GM12878 (cell line): ENCODE results near the gene UNC119B. TPM values are rescaled to one million over a fixed set of nuclear protein-coding genes. Genes with fewer than 3 reads are reported as not detected.
A peak's percentile ranks its signal among the peaks of the same experiment; 100 is the strongest.

Experiments used
- ASH2L ChIP-seq: fragments of 300-600, 200-600 bp; sonication (generic); IDR thresholded peaks from 2 replicates; pipeline ENCODE4 v1.6.1; 2017; ENCODE audit warnings: low read depth, mild to moderate bottlenecking, borderline replicate concordance
- BRCA1 ChIP-seq: IDR thresholded peaks from 2 replicates; pipeline ENCODE4 v1.6.1; 2011; ENCODE audit warnings: low read depth, low read length, improper control_type of control experiment
- CREM ChIP-seq: IDR thresholded peaks from 2 replicates; pipeline ENCODE4 v1.6.1; 2014; ENCODE audit warnings: antibody characterized with exemption, low read depth
- DPF2 ChIP-seq: fragments of 450-650 bp; IDR thresholded peaks from 2 replicates; pipeline ENCODE4 v1.6.1; 2017; ENCODE audit warnings: mild to moderate bottlenecking
- EGR1 ChIP-seq, 2 experiments: IDR thresholded peaks; 1 replicate in 1 of 2; 2 replicates in 1 of 2; pipeline ENCODE4 v1.6.1; 2011 to 2012; ENCODE audit warnings: low read depth in 2 of 2, low read length in 2 of 2, borderline replicate concordance in 1 of 2, mild to moderate bottlenecking in 1 of 2, moderate library complexity in 1 of 2
- EZH2 ChIP-seq: IDR thresholded peaks from 2 replicates; pipeline ENCODE4 v1.6.1; 2012; ENCODE audit warnings: low read depth, mild to moderate bottlenecking, control low read depth, inconsistent platforms, low read length, borderline replicate concordance; ENCODE audit not compliant: control insufficient read depth
- GABPA ChIP-seq: IDR thresholded peaks from 2 replicates; pipeline ENCODE4 v1.6.1; 2014; ENCODE audit warnings: antibody characterized with exemption, low read depth, mild to moderate bottlenecking, inconsistent platforms
- GATAD2B ChIP-seq: fragments of 450-650 bp; conservative IDR thresholded peaks from 2 replicates; pipeline ENCODE4 v1.6.1; 2017; ENCODE audit warnings: low read depth, mild to moderate bottlenecking, moderate library complexity
- HDAC2 ChIP-seq: fragments of 200-600 bp; sonication (generic); IDR thresholded peaks from 2 replicates; pipeline ENCODE4 v1.6.1; 2017
- HDGF ChIP-seq: fragments of 450-650 bp; IDR thresholded peaks from 2 replicates; pipeline ENCODE4 v1.6.1; 2016; ENCODE audit warnings: antibody characterized with exemption
- IKZF1 ChIP-seq: fragments of 450-650 bp; conservative IDR thresholded peaks from 2 replicates; pipeline ENCODE4 v1.6.1; 2017; ENCODE audit warnings: antibody characterized with exemption, mild to moderate bottlenecking
- JUND ChIP-seq: IDR thresholded peaks from 2 replicates; pipeline ENCODE4 v1.6.1; 2012; ENCODE audit warnings: low read depth, mild to moderate bottlenecking, low read length, improper control_type of control experiment, moderate library complexity
- KDM1A ChIP-seq: fragments of 200-600 bp; sonication (generic); IDR thresholded peaks from 2 replicates; pipeline ENCODE4 v1.6.1; 2016; ENCODE audit warnings: borderline replicate concordance
- NFYB ChIP-seq: IDR thresholded peaks from 2 replicates; pipeline ENCODE4 v1.6.1; 2011; ENCODE audit warnings: low read depth, mild to moderate bottlenecking, low read length, improper control_type of control experiment, moderate library complexity; ENCODE audit not compliant: insufficient read depth
- NR2F1 ChIP-seq: fragments of 450-650 bp; conservative IDR thresholded peaks from 2 replicates; pipeline ENCODE4 v1.6.1; 2017; ENCODE audit warnings: mild to moderate bottlenecking
- NRF1 ChIP-seq: conservative IDR thresholded peaks from 2 replicates; pipeline ENCODE4 v1.6.1; 2011; ENCODE audit warnings: mild to moderate bottlenecking, low read depth, low read length, improper control_type of control experiment
- PAX5 ChIP-seq: IDR thresholded peaks from 2 replicates; pipeline ENCODE4 v1.6.1; 2011; ENCODE audit warnings: low read depth, low read length, borderline replicate concordance
- POLR2A ChIP-seq: IDR thresholded peaks from 2 replicates; pipeline ENCODE4 v1.6.1; 2011; ENCODE audit warnings: low read depth, mild to moderate bottlenecking, low read length
- RAD51 ChIP-seq: fragments of 450-650 bp; IDR thresholded peaks from 2 replicates; pipeline ENCODE4 v1.6.1; 2016; ENCODE audit warnings: moderate library complexity, mild to moderate bottlenecking, inconsistent platforms
- RBBP5 ChIP-seq: fragments of 200-600 bp; sonication (generic); conservative IDR thresholded peaks from 2 replicates; pipeline ENCODE4 v1.6.1; 2016
- RCOR1 ChIP-seq: conservative IDR thresholded peaks from 2 replicates; pipeline ENCODE4 v1.6.1; 2012; ENCODE audit warnings: low read depth, low read length, improper control_type of control experiment
- RELA ChIP-seq: fragments of 450-650 bp; IDR thresholded peaks from 2 replicates; pipeline ENCODE4 v1.8.0; 2014; ENCODE audit warnings: borderline replicate concordance; ENCODE audit not compliant: partially characterized antibody
- SMARCA5 ChIP-seq: fragments of 450-650 bp; IDR thresholded peaks from 2 replicates; pipeline ENCODE4 v1.6.1; 2017; ENCODE audit warnings: mild to moderate bottlenecking
- SREBF2 ChIP-seq: IDR thresholded peaks from 2 replicates; pipeline ENCODE4 v1.6.1; 2012; ENCODE audit warnings: mild to moderate bottlenecking, low read length
- STAT3 ChIP-seq: IDR thresholded peaks from 2 replicates; pipeline ENCODE4 v1.6.1; 2011; ENCODE audit warnings: low read depth, low read length, improper control_type of control experiment
- SUPT20H ChIP-seq: IDR thresholded peaks from 2 replicates; pipeline ENCODE4 v1.6.1; 2011; ENCODE audit warnings: low read depth, mild to moderate bottlenecking, low read length, moderate library complexity, borderline replicate concordance; ENCODE audit not compliant: control insufficient read depth
- polyA plus RNA-seq, 11 experiments: library from polyadenylated mRNA; depleted of rRNA in 4 of 11; unstranded in 6 of 11; stranded (reverse) in 5 of 11; fragments of >200 nt; fragmentation: Nextera tagmentation in 4 of 11; fragmentation: Illumina TruSeq in 1 of 11; extraction: Ambion mirVana in 4 of 11; extraction: Trizol in 1 of 11; gene quantifications; 1 replicate in 1 of 11; 2 replicates in 10 of 11; pipeline versions ENCODE4 v1.2.1 to v1.2.3, GENCODE V29; 2011 to 2016; ENCODE audit warnings: inconsistent platforms in 2 of 11, missing spikeins in 2 of 11, low read depth in 1 of 11
- total RNA-seq, 4 experiments: library from RNA; depleted of rRNA in 3 of 4; stranded (reverse); fragments of >200 nt in 3 of 4; fragmentation: Illumina TruSeq in 1 of 4; extraction: Trizol in 1 of 4; gene quantifications; 2 replicates each; pipeline versions ENCODE4 v1.2.1 to v1.2.3, GENCODE V29; 2013 to 2021
- TF ChIP-seq, protein P1 (sequence below): fragments of 450-650 bp; IDR thresholded peaks from 2 replicates; pipeline ENCODE4 v1.6.1; 2017; ENCODE audit warnings: borderline replicate concordance
- TF ChIP-seq, protein P2 (sequence below): fragments of 450-650 bp; IDR thresholded peaks from 2 replicates; pipeline ENCODE4 v1.6.1; 2016; ENCODE audit warnings: mild to moderate bottlenecking
- TF ChIP-seq, protein P3 (sequence below): IDR thresholded peaks from 2 replicates; pipeline ENCODE4 v1.6.1; 2012; ENCODE audit warnings: low read depth, low read length, improper control_type of control experiment
- TF ChIP-seq, protein P4 (sequence below), 3 experiments: IDR thresholded peaks in 2 of 3; conservative IDR thresholded peaks in 1 of 3; 2 replicates each; pipeline ENCODE4 v1.5.1; 2011; ENCODE audit warnings: low read depth in 3 of 3, low read length in 3 of 3, mild to moderate bottlenecking in 3 of 3, control low read depth in 2 of 3, moderate library complexity in 2 of 3, inconsistent platforms in 1 of 3, mixed read lengths in 1 of 3; ENCODE audit not compliant: control insufficient read depth in 2 of 3, insufficient read depth in 1 of 3; ENCODE audit errors: extremely low read depth in 1 of 3

Gene UNC119B
- total and polyA plus RNA-seq, 10 of the 15 experiments (the other 5 are each of a cell fraction or from before 2014, with no cell fraction given) = 4.3 to 31.5 (median 10.5) TPM

DNA sequence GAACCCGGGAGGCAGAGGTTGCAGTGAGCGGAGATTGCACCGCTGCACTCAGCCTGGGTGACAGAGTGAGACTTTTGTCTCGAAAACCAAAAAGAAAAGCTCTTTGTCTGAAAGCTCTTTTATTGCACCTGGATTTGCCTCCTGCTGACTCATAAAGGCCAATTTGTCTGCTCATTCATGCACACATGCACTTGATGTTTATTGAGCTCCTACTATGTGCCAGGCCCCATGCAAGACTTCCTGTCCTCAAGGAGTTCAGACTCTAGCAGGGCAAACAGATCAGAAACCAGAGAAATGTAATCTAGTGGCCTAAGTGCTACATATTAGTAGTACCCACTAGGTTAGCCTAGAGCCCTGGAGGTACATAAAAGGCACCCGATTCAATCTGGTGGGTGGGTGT, 39.6 kb upstream of the UNC119B start (continued):
- TF ChIP-seq NR2F1 = no peak
- no peak for TF ChIP-seq NFYB
- no peak for TF ChIP-seq RELA
- TF ChIP-seq, protein P1, sequence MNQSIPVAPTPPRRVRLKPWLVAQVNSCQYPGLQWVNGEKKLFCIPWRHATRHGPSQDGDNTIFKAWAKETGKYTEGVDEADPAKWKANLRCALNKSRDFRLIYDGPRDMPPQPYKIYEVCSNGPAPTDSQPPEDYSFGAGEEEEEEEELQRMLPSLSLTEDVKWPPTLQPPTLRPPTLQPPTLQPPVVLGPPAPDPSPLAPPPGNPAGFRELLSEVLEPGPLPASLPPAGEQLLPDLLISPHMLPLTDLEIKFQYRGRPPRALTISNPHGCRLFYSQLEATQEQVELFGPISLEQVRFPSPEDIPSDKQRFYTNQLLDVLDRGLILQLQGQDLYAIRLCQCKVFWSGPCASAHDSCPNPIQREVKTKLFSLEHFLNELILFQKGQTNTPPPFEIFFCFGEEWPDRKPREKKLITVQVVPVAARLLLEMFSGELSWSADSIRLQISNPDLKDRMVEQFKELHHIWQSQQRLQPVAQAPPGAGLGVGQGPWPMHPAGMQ = no peak
- peak; percentile 80 for TF ChIP-seq PAX5
- TF ChIP-seq BRCA1 = no peak
- no peak for TF ChIP-seq CREM
- no peak for TF ChIP-seq NRF1
- TF ChIP-seq, protein P2, sequence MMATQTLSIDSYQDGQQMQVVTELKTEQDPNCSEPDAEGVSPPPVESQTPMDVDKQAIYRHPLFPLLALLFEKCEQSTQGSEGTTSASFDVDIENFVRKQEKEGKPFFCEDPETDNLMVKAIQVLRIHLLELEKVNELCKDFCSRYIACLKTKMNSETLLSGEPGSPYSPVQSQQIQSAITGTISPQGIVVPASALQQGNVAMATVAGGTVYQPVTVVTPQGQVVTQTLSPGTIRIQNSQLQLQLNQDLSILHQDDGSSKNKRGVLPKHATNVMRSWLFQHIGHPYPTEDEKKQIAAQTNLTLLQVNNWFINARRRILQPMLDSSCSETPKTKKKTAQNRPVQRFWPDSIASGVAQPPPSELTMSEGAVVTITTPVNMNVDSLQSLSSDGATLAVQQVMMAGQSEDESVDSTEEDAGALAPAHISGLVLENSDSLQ = no peak
- no peak for TF ChIP-seq EZH2
- TF ChIP-seq SUPT20H = no peak
- 0 out of 2 replicates have a peak, but pooled peaks have one; percentile 35 for TF ChIP-seq GATAD2B
- no peak for TF ChIP-seq HDGF
- no peak for TF ChIP-seq EGR1 (IDR thresholded peaks at IDR 0.05; ENCODE audit: borderline replicate concordance in 1 of 2, low read depth in 2 of 2, low read length in 2 of 2)
- TF ChIP-seq STAT3 = no peak
- TF ChIP-seq POLR2A = no peak
- TF ChIP-seq, protein P3, sequence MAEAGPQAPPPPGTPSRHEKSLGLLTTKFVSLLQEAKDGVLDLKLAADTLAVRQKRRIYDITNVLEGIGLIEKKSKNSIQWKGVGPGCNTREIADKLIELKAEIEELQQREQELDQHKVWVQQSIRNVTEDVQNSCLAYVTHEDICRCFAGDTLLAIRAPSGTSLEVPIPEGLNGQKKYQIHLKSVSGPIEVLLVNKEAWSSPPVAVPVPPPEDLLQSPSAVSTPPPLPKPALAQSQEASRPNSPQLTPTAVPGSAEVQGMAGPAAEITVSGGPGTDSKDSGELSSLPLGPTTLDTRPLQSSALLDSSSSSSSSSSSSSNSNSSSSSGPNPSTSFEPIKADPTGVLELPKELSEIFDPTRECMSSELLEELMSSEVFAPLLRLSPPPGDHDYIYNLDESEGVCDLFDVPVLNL = no peak
- no peak for TF ChIP-seq SREBF2
- no peak for TF ChIP-seq KDM1A
- TF ChIP-seq RAD51 = no peak
- TF ChIP-seq SMARCA5 = no peak
- peak; percentile 27; the same call in 1 of the 2 replicates for TF ChIP-seq IKZF1
- TF ChIP-seq, protein P4, sequence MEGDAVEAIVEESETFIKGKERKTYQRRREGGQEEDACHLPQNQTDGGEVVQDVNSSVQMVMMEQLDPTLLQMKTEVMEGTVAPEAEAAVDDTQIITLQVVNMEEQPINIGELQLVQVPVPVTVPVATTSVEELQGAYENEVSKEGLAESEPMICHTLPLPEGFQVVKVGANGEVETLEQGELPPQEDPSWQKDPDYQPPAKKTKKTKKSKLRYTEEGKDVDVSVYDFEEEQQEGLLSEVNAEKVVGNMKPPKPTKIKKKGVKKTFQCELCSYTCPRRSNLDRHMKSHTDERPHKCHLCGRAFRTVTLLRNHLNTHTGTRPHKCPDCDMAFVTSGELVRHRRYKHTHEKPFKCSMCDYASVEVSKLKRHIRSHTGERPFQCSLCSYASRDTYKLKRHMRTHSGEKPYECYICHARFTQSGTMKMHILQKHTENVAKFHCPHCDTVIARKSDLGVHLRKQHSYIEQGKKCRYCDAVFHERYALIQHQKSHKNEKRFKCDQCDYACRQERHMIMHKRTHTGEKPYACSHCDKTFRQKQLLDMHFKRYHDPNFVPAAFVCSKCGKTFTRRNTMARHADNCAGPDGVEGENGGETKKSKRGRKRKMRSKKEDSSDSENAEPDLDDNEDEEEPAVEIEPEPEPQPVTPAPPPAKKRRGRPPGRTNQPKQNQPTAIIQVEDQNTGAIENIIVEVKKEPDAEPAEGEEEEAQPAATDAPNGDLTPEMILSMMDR (IDR thresholded peaks at IDR 0.05 in 2 of 3, conservative IDR thresholded peaks at IDR 0.05 in 1 of 3; ENCODE audit: control insufficient read depth in 2 of 3, extremely low read depth in 1 of 3, insufficient read depth in 1 of 3, low read depth in 3 of 3, low read length in 3 of 3) = no peak
- TF ChIP-seq RBBP5 = no peak
- no peak for TF ChIP-seq GABPA
- no peak for TF ChIP-seq JUND
- peak; percentile 98 for TF ChIP-seq DPF2
- TF ChIP-seq ASH2L = no peak
- 0 out of 2 replicates have a peak, but pooled peaks have one; percentile 22 for TF ChIP-seq RCOR1
- no peak for TF ChIP-seq HDAC2
